ENCODE measurements around the gene RFX2.
"Not testable (repeated sequence)": the region's sequence is repeated elsewhere in the genome, so short reads cannot be mapped to it uniquely, and the experiment has no call there.

RFX2 gene

GRCh38 chr19:6012426-6013170 is 97.7 kb downstream of the RFX2 start:
- no peak for DNase-seq

GRCh38 chr19:6011794-6012193 is 98.5 kb downstream of the RFX2 start:
- no peak for DNase-seq

GRCh38 chr19:6011206-6011605 is 99.1 kb downstream of the RFX2 start:
- no peak for DNase-seq

GRCh38 chr19:6010107-6010506 is 100.2 kb downstream of the RFX2 start:
- no peak for DNase-seq

GRCh38 chr19:6007866-6008265 is 102.4 kb downstream of the RFX2 start:
- DNase-seq, result no peak

- DNase-seq, result no peak
Observed at GRCh38 chr19:6006896-6007295, 103.4 kb downstream of the RFX2 start.

- not testable (repeated sequence) for DNase-seq
Observed at GRCh38 chr19:6006070-6006446, 104.2 kb downstream of the RFX2 start.

GRCh38 chr19:6005321-6006069 is 104.8 kb downstream of the RFX2 start:
- DNase-seq, result no peak

- DNase-seq, result no peak
Observed at GRCh38 chr19:6003976-6004375, 106.3 kb downstream of the RFX2 start.

GRCh38 chr19:6002591-6002990 is 107.7 kb downstream of the RFX2 start:
- no peak for DNase-seq

- no peak for DNase-seq
Observed at GRCh38 chr19:6000228-6000847, 110.0 kb downstream of the RFX2 start.

GRCh38 chr19:5999693-6000092 is 110.6 kb downstream of the RFX2 start:
- DNase-seq, result no peak

- no peak for DNase-seq
Observed at GRCh38 chr19:5997371-5997770, 112.9 kb downstream of the RFX2 start.

GRCh38 chr19:5996623-5997320 is 113.5 kb downstream of the RFX2 start:
- DNase-seq, result no peak

GRCh38 chr19:5996102-5996501 is 114.2 kb downstream of the RFX2 start:
- DNase-seq, result no peak

GRCh38 chr19:5995606-5996005 is 114.7 kb downstream of the RFX2 start:
- no peak for DNase-seq

GRCh38 chr19:5994405-5995165 is 115.7 kb downstream of the RFX2 start:
- DNase-seq, result no peak

GRCh38 chr19:5993648-5994358 is 116.5 kb downstream of the RFX2 start:
- DNase-seq, result no peak

- no peak for DNase-seq
Observed at GRCh38 chr19:5993201-5993600, 117.1 kb downstream of the RFX2 start.

GRCh38 chr19:5992756-5993155 is 117.5 kb downstream of the RFX2 start:
- DNase-seq, result no peak

- no peak for DNase-seq
Observed at GRCh38 chr19:5991244-5991838, 119.0 kb downstream of the RFX2 start.
